IPS DF 6.9 (cell line): ENCODE measurements around the gene MLC1.
"Not testable (repeated sequence)": the region's sequence is repeated elsewhere in the genome, so short reads cannot be mapped to it uniquely, and the experiment has no call there.

Source experiments
- DNase-seq: peaks from one replicate; pipeline ENCODE4 v3.0.0-alpha.2; 2013; ENCODE audit warnings: low read depth, low spot score
- H3K27ac ChIP-seq: one replicate; pipeline ENCODE4 v1.5.1; 2013; ENCODE audit warnings: low read length, control low read depth
- H3K27me3 ChIP-seq: 2 replicates; pipeline ENCODE4 v1.6.1; 2013; ENCODE audit warnings: mild to moderate bottlenecking, low read length; ENCODE audit not compliant: control insufficient read depth, insufficient read depth
- H3K36me3 ChIP-seq: 2 replicates; pipeline ENCODE4 v1.6.1; 2013; ENCODE audit warnings: low read length; ENCODE audit not compliant: control insufficient read depth, insufficient read depth
- H3K4me1 ChIP-seq: 2 replicates; pipeline ENCODE4 v1.6.1; 2013; ENCODE audit warnings: low read length; ENCODE audit not compliant: control insufficient read depth, insufficient read depth
- H3K4me3 ChIP-seq: 2 replicates; pipeline ENCODE4 v1.5.1; 2013; ENCODE audit warnings: mild to moderate bottlenecking, low read length
- H3K9me3 ChIP-seq: 2 replicates; pipeline ENCODE4 v1.6.1; 2013; ENCODE audit warnings: low read length, inconsistent platforms; ENCODE audit not compliant: control insufficient read depth, insufficient read depth
- WGBS: extraction: QIAGEN DNeasy Blood & Tissue Kit; methylation state at CpG from one replicate; pipeline ENCODE4 v1.1.7; 2013; ENCODE audit warnings: mixed read lengths, missing lambda C conversion rate; ENCODE audit not compliant: insufficient read length, insufficient coverage; 5-methylcytosine and 5-hydroxymethylcytosine counted together

MLC1 gene

DNA sequence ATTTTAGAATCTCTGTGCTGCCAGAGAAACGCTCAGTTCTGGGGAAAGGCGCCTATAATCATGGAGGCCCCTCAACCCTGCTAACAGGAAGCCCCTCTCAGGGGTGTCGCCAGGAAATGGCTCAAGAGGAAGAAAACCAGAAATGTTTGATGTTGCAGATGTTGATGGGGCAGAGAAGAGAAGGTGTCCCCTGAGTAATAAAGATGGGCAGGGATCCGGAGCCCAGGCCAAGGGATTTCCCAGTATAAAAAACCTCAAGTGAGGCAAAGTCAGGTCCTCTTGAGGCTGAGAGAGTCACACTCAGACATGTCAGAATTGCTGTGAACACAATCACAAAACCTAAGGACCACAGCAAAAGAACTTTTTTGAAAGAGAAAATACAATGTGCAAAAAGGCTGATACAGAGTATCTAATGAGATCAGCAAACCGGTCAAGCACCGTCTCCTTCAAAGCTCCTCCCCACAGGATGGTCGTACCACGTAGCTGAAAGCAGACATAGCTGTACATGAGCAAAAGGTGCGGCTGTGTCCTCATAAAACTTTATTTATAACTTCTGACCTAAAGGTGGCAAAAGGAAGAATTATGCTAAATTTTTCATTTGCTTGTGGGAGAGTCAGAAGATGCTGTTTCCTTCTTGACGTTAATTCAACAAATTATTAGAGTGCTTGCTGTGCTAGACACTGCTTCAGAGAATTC lies 16.8 kb upstream of the MLC1 start:
- no peak overlapping the region for H3K4me3 ChIP-seq
- no peaks in the 10 kb centered on the region for H3K27me3 ChIP-seq
- H3K27ac ChIP-seq = no peak overlapping the region

DNA sequence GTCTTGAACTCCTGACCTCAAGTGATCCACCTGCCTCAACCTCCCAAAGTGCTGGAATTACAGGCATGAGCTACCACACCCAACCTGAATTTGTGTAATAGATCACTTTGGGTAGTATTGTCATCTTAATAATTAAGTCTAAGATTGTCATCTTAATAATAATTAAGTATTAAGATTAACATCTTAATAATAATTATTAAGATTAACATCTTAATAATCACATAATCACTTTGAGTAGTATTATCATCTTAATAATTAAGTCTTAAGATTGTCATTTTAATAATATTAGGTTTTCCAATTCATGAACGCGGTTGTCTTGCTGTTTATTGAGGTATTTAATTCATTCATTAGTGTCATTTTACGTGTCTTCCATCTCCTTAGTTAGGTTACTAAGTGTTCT lies 12.8 kb upstream of the MLC1 start:
- H3K27ac ChIP-seq = no peak overlapping the region
- H3K27me3 ChIP-seq = no peaks in the 10 kb centered on the region
- H3K36me3 ChIP-seq = no peaks in the 10 kb centered on the region
- WGBS = no CpG with 5 or more reads among the region's 3 CpGs
- H3K4me3 ChIP-seq = no peak overlapping the region
- no peak for DNase-seq
- H3K4me1 ChIP-seq = no peaks in the 10 kb centered on the region
- no peaks in the 10 kb centered on the region for H3K9me3 ChIP-seq

More for the DNA sequence above, 16.8 kb upstream of the MLC1 start:
- DNase-seq = no peak
- Histone ChIP-seq H3K36me3 (no peaks in the 10 kb centered on the region), H3K9me3 (no peaks in the 10 kb centered on the region), H3K4me1 (no peaks in the 10 kb centered on the region)
- WGBS = no CpG with 5 or more reads among the region's 10 CpGs

DNA sequence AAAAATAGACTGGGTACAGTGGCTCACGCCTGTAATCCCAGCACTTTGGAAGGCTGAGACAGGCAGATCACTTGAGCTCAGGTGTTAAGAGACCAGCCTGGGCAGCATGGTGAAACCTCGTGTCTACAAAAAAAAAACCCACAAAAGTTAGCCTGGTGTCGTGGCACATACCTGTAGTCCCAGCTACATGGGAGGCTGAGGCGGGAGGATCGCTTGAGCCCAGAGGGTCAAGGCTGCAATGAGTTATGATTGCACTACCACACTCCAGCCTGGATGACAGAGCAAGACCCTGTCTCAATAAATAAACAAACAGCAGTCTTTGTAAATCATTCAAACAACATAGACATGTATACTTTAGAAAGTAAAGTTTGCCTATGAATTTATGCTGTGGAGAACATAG lies 7.1 kb upstream of the MLC1 start:
- no CpG with 5 or more reads among the region's 5 CpGs for WGBS
- no peaks in the 10 kb centered on the region for H3K36me3 ChIP-seq
- H3K9me3 ChIP-seq = no peaks in the 10 kb centered on the region
- H3K4me3 ChIP-seq = no peak overlapping the region
- H3K27ac ChIP-seq = no peak overlapping the region
- no peaks in the 10 kb centered on the region for H3K4me1 ChIP-seq
- no peak for DNase-seq
- no peaks in the 10 kb centered on the region for H3K27me3 ChIP-seq

DNA sequence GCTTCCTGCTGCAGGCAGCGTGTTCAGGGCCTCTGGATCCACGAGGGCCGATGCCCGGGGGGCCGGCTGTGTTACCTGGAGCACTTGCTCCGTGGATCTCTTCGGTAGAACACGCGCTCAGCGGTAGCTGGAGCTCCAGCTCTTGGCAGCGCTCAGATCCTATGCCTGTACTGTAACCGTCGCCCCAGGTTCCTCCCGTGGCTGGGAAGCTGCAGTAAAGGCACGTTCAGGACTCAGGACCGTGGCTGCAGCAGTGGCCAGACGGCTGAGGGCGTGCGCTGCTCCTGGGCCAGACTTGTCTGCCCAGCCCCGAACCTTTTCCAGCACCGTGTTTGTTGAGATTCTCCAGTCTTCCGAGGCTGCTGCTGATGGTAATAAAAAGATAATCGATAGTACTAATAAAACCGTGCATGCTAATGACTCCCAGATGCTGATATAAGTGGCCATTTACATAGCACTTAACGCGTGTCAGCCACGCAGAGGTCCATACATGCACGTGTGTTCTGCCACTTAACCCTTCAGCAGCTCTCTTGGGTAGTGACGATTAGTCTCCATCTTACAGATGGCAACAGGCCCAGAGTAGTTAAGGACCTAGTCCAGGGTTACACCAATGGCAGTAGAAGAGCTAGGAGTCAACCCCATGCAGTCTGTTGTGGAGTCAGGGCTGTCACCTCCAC lies 6.0 kb upstream of the MLC1 start:
- H3K4me3 ChIP-seq = no peak overlapping the region
- no peaks in the 10 kb centered on the region for H3K36me3 ChIP-seq
- WGBS = no CpG with 5 or more reads among the region's 29 CpGs
- H3K27me3 ChIP-seq = no peaks in the 10 kb centered on the region
- H3K4me1 ChIP-seq = no peaks in the 10 kb centered on the region
- no peak for DNase-seq
- H3K9me3 ChIP-seq = no peaks in the 10 kb centered on the region
- no peak overlapping the region for H3K27ac ChIP-seq

DNA sequence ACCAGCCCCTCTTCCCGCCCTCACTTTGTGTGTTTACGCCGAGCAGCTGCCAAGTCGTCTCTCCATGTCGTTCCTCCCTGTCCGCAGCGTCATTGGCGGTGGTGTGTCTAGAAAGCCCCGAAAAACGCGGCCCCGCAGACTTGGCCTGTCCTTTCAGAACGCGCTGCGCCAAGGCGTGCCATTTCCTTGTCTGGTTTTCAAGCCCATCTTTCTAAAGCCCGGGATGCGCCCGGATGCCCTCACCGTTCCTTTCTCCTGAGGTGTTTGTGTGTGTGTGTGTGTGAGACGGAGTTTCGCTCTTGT lies 5.1 kb upstream of the MLC1 start:
- H3K27ac ChIP-seq = no peak overlapping the region
- H3K9me3 ChIP-seq = no peaks in the 10 kb centered on the region
- H3K4me1 ChIP-seq = no peaks in the 10 kb centered on the region
- H3K27me3 ChIP-seq = no peaks in the 10 kb centered on the region
- no peak for DNase-seq
- WGBS = no CpG with 5 or more reads among the region's 22 CpGs
- H3K4me3 ChIP-seq = no peak overlapping the region
- no peaks in the 10 kb centered on the region for H3K36me3 ChIP-seq

DNA sequence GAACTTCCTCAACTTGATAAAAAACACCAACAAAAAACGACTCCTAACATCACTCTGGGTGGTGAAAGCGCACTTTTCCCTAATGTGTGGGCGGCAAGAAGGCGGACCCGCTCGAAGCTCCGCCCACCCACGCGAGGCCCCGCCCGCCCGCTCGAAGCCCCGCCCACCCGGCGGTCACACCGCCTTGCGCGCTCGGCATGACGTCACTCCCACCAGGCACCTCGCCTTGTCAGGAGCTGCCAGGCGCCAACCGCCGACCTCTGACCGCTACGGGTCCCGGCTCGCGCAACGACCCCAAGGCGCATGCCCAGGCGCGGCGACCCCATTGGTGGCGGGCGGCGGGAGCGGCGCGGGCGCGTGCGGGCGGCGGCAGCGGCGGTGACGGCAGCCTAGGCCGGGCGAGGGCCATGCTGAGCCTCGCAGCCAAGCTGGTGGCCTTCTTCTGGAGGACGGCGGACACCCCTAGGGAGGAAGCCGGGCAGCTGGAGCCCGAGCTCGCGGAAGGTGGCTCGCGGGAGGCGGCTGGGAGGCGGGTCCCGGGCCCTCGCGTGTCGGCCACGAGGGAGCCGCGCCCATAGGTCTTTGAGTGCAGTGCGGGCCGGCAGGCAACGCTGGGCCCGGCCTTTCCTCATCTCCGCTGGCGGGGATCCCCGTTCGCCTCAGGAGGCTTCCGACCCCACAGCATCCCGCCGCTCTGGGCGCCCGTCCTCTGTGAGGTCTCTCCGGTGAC lies 4.6 kb upstream of the MLC1 start, which contains the start of gene MOV10L1:
TSS of gene MOV10L1 (plus strand) at position 325 of the 730 bp plus-strand sequence. CDS start at position 408, 83 bp downstream.
- no peak within 1 kb of the TSS for H3K4me3 ChIP-seq
- no peak within 1 kb of the TSS for H3K27ac ChIP-seq
- no peaks in the 10 kb centered on the region for H3K9me3 ChIP-seq
- DNase-seq = no peak
- no CpG with 5 or more reads among the region's 83 CpGs for WGBS
- no peaks in the 10 kb centered on the region for H3K36me3 ChIP-seq
- H3K27me3 ChIP-seq = no peaks in the 10 kb centered on the region
- H3K4me1 ChIP-seq = no peaks in the 10 kb centered on the region

DNA sequence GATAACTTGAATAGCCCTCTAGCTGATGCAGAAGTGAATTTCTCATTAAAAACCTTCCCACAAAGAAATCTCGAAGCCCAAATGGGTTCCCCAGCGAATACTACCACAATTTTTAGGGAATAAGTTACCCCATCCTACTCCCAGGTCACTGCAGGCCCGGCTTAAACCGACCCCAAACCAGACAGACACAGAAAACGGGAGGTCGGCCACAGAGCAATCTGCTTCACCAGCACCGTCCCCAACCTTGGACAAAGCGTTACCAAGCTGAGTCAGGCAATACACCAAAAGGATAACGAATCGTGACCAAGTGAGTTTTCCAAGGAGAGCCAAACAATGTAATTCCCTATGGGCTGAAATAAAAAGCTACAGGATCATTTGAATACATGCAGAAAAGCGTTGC lies 4.0 kb upstream of the MLC1 start:
- H3K4me3 ChIP-seq = no peak overlapping the region
- H3K4me1 ChIP-seq = no peaks in the 10 kb centered on the region
- H3K9me3 ChIP-seq = no peaks in the 10 kb centered on the region
- no peaks in the 10 kb centered on the region for H3K36me3 ChIP-seq
- no peak for DNase-seq
- no CpG with 5 or more reads among the region's 11 CpGs for WGBS
- H3K27ac ChIP-seq = no peak overlapping the region
- no peaks in the 10 kb centered on the region for H3K27me3 ChIP-seq

DNA sequence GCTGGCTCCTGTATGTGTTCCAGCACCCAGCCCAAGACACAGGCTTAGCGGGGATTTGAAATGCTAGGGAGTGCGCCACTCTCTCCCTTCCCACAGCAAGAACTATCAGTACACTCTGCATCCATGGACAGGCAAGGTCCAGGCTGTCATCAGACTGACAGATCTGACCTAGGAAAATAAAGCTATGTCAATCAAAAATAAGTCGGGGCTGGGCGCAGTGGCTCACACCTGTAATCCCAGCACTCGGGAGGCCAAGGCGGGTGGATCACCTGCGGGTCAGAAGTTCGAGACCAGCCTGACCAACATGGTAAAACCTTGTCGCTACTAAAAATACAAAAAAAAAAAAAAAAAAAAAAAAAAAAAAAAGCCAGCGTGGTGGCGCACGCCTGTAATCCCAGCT lies 2.9 kb upstream of the MLC1 start:
- no peak overlapping the region for H3K27ac ChIP-seq
- no peaks in the 10 kb centered on the region for H3K27me3 ChIP-seq
- no peak overlapping the region for H3K4me3 ChIP-seq
- DNase-seq = no peak
- no peaks in the 10 kb centered on the region for H3K36me3 ChIP-seq
- peaks cover 1% of the 10 kb centered on the region; the same call in 1 of the 2 replicates for H3K4me1 ChIP-seq
- H3K9me3 ChIP-seq = no peaks in the 10 kb centered on the region
- WGBS = no CpG with 5 or more reads among the region's 12 CpGs

DNA sequence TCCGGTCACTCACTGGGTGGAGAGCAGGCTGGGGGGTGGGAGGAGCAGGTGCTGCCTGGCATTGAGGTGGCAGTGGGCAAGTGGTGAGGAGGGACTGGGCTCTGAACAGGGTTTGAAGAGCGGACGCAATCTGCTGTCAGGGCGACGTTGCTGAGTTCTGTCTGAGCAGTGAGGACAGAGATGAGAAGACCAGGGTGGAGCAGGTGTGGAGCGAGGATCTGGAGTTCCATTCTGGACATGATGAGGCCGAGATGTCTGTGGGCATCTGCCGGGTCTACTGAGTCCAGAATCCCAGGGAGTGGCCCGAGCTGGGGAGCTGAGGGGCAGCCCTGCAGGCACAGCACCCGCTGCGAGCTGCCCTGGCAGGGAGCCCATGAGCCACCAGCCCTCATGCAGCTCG lies 2.4 kb upstream of the MLC1 start:
- Histone ChIP-seq H3K36me3 (no peaks in the 10 kb centered on the region), H3K4me1 (peaks cover 1% of the 10 kb centered on the region; the same call in 1 of the 2 replicates), H3K9me3 (no peaks in the 10 kb centered on the region), H3K4me3 (no peak overlapping the region), H3K27ac (no peak overlapping the region), H3K27me3 (no peaks in the 10 kb centered on the region)
- DNase-seq = no peak
- WGBS = no CpG with 5 or more reads among the region's 12 CpGs

DNA sequence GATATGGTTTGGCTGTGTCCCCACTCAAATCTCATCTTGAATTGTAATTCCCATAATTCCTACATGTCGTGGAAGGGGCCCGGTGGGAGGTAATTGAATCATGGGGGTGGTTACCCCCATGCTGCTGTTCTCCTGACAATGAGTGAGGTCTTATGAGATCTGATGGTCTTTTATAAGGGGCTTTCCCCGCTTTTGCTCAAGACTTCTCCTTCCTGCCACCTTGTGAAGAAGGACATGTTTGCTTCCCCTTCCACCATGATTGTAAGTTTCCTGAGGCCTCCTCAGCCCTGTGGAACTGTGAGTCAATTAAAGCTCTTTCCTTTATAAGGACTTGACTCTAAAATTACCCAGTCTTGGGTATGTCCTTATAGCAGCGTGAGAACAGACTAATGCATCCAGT lies 1.7 kb upstream of the MLC1 start:
- not testable (repeated sequence) for H3K4me1 ChIP-seq, H3K27me3 ChIP-seq, H3K27ac ChIP-seq, H3K4me3 ChIP-seq, DNase-seq, H3K36me3 ChIP-seq, H3K9me3 ChIP-seq
- no CpG with 5 or more reads among the region's 4 CpGs for WGBS
